ENCODE results near the gene INPP1.

GRCh38 chr2:190318514-190318913 lies 24.9 kb upstream of the INPP1 start:
- TF ChIP-seq POLR2AphosphoS5 (IDR thresholded peaks at IDR 0.05; ENCODE audit: low read depth, low read length) = no peak
- TF ChIP-seq SIN3A (IDR thresholded peaks at IDR 0.05; ENCODE audit: borderline replicate concordance, insufficient read depth, low read length) = no peak
- TF ChIP-seq TAF1 (IDR thresholded peaks at IDR 0.05; ENCODE audit: borderline replicate concordance, insufficient read depth, low read length) = no peak
